GM18507 (cell line): ENCODE results near the gene TBCCD1.
"Not testable (repeated sequence)": the region's sequence is repeated elsewhere in the genome, so short reads cannot be mapped to it uniquely, and the experiment has no call there.

ENCODE experiments used
- DNase-seq: peaks from one replicate; pipeline ENCODE4 v3.0.0; 2011; ENCODE audit warnings: low read depth; ENCODE audit not compliant: insufficient read length; ENCODE audit errors: extremely low spot score
- FAIRE-seq: peaks from 2 replicates; lab custom pipeline; 2011; peaks lifted over from hg19 to GRCh38; lab: Jason Lieb, UNC

Gene TBCCD1

DNA sequence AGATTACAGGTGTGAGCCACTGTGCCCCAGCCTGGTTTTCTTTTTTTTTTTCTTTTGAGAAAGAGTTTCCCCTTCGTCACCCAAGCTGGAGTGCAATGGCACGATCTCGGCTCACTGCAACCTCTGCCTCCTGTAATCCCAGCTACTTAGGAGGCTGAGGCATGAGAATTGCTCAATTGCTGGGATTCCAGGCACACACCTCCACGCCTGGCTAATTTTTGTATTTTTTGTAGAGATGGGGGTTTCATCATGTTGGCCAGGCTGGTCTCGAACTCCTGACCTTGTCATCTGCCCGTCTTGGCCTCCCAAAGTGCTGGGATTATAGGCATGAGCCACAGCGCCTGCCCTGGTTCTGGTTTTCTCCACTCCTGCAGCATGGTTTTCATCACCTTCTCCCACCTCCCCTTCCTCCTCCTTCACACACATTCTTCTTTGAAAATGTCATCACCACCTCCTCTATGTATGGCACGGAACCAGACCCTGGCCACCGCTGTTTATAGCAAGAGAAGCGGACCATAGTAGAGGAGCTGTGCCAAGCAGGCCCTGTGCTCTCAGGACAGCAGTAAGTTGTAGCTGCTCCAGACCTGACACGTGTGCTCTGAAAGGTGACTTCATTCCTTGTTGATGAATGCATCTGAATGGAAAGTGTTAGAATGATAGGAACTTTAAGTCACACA is 31.1 kb upstream of the TBCCD1 start:
- DNase-seq: no peak
- no peak for FAIRE-seq

DNA sequence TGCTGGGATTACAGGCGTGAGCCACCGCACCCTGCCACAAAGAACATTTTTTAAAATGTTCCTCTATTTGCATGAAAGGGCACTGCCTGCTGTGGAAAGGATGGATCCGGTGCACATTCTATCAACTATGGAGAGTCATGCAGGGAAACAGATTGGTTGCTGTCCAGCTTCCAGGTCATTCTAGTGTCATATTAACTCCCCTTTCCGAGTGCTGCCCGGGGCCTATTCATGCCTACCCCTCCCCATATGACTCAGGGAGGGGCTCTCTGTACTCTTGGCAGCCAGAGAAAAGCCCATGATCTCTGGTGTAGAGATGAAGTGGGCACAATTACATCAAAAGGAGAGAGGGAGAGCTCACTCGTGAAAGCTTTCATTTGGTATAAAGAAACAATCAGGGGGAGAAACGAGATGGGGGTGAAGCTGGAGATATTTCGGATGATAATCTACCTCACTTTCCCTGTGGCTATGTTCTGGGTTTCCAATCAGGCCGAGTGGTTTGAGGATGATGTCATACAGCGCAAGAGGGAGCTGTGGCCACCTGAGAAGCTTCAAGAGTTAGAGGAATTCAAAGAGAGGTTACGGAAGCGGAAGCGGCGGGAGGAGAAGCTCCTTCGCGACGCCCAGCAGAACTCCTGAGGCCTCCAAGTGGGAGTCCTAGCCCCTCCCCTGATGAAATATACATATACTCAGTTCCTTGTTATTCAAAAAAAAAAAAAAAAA is 29.6 kb upstream of the TBCCD1 start:
- FAIRE-seq (no peak), DNase-seq (no peak)

DNA sequence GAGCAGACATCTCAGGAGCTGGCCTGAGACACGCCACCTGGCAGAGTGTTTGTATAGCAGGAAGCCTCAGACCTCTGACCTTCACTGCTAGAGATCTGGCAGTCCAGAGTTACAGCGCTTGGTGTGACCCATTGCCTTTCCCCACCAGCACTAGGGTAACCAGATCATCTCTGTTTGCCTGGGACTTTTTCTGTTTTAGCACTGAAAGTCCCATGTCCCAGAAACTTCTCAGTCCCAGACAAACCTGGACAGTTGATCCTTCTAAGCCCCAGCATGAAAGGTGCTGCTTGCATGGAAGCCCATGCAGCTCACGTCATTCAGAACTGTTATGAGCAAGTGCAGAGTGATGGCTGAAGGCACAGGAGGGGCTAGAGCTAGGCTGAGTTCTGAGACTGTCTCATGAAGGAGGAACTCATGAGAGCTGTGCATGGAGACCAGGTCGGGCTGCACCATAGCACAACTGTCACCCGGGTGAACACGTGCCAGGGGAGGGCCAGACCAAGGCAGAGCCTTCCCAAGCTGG is 27.5 kb upstream of the TBCCD1 start:
- DNase-seq: no peak

DNA sequence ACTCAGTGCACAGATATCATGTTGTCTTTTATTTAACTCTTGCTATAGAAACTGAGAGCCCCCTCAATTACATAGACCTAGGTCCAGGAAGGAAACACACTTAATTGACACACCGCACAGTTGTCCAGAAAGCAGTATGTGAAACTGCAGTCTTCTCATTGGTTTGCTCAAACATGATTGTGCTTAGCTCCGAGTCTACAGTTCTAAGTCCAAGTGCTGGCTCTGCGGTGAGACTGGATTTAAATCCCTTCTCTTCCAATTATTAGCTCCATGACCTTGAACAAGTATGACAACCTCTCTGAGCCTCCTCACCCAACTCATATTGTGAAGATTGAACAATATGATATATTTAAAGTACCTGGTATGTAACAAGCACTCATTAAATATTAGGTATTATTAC is 26.7 kb upstream of the TBCCD1 start:
- FAIRE-seq (no peak), DNase-seq (no peak)

More for the DNA sequence above, 27.5 kb upstream of the TBCCD1 start:
- no peak for FAIRE-seq

DNA sequence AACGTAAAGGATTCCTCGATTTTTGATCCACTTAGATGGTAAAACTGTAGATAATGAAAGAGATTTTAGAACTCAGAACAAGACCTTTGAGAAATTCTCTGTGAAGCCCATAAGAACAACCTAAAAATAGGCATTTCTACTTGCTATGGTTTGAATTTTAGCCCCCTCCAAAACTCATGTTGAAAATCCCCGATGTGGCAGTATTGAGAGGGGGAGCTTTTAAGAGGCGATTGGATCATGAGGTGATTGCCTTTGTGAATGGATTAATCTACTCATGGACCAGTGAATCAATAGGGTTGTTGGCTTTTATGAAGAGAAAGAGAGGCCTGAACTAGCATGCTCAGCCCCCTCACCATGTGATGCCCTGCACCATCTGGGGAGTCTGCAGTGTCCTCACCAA is 25.5 kb upstream of the TBCCD1 start:
- FAIRE-seq (no peak), DNase-seq (no peak)

DNA sequence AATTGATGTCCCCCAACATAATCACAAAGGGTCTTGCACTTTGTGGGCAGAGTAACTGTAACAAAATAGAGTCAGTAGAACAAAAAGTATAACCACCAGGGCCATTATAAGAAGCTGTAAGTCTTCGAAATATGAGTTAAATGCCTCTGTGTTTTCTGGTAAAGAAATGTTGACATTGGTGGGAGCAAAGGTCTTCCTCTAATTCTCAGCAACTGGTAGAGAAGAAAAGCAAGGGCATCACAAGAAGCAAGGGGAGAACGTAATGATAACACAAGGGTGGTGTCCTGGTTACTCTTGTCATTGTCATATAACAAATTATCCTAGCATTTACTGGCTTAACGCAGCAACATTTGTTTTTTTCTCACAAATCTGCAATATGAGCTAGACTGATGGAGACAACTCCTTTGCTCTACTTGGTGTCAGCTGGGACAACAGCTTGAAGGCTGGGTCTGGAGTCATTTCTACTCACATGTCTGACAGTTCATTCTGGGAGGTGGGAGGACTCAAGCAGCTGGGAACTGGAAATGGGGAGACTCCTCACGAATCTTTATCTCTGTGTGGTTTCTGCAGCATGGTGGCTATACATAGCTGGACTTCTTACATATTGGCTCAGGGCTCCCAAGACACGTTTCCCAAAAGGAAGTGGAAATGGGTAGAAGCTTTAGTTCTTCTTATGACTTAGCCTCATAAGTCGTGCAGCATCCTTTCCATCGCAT is 23.6 kb upstream of the TBCCD1 start:
- no peak for FAIRE-seq
- no peak for DNase-seq

DNA sequence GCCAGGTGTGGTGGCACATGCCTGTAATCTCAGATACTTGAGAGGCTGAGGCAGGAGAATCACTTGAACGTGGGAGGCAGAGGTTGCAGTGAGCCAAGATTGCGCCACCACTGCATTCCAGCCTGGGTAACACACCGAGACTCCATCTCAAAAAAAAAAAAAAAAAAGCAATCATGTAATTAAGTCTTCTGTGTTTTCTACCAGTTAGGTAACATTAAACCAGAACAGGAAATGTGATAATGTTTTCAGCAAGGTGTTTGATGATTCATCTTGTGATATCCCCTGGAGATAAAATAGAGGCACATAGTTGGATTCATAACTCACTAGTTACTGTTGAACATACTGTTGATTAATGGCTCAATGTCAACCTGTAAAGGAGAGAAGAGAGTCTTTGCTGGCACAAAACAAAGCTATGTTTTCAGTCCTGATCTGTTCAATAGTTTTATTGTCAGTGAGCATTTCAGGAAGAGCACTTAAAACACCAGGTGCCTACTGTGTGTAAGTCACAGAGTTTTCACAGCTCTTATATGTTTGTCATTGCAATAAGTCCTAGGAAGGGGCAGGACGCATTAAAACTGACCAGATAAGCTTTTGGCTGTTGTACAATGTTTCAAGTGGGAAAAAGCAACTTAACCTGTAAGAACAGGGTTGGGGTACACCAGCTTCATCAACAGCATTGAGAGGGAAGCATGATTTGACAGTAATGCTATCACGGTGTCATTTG is 22.9 kb upstream of the TBCCD1 start:
- FAIRE-seq: no peak
- DNase-seq: no peak

DNA sequence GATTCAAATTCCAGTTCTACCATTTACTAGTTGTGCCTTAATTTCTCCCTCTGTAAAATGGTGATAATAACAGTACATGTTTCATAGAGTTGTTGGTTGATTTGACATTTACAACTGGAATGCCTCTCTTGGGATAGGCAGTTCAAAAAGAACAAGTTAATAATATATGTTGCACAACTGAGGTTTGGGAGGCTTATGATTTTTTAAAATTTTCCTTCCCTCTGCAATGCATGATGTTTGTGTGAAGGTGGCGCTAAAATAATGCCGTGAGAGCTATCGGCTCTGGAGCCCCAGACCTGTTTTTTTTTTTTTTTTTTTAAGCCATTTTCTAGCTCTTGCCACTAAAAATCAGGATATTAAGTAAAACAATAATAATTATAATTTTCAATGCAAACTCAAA is 22.0 kb upstream of the TBCCD1 start:
- FAIRE-seq (no peak), DNase-seq (no peak)

DNA sequence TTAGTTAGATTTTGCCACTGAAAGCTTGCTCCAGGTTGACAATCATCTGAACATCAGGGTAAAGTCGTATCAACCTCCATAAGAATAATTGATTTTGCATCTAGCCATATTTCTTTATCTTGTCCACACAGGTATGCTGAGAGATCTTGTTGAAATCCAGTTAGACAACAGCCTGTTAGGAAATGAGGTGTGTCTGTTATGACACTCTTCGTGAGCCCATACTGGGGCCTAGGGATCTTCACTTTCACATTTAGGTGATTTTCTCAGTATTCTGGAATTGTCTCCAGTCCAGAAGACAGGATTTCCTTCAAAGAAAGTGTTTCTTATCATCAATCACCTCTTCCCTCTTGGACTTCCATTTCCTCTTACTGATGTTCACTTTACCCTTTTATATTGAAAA is 21.5 kb upstream of the TBCCD1 start:
- DNase-seq: no peak
- FAIRE-seq: no peak

DNA sequence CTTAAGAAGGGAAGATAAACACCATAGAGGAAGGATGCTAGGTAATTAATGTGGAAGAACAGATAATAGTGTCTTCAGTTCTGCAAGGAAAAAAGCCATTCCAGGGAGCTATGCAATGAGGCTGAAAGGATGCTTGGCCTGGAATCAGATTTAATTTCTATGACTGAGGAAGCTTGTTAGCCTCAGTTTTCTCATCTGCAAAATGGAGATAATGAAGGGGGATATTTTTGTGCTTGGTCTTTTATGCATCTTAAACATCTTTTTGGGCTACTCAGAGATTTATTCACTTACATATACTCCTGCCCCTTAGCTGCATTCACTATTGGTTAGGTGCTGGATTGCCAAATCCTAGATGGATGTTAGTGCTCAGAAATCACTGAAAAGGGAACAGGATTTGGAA is 20.0 kb upstream of the TBCCD1 start:
- FAIRE-seq: no peak

DNA sequence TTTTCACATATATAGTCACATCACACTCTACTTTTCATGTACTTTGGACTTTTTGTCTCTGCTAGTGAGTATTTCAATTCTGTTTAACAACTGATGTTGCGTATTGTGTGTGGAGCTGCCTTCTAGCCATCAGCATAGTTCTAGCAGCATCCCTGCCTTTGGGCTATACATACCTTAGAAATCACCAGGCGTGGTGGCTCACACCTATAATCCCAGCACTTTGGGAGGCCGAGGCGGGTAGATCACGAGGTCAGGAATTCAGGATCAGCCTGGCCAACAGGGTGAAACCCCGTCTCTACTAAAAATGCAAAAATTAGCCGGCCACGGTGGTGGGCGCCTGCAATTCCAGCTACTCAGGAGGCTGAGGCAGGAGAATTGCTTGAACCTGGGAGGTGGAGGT is 19.1 kb upstream of the TBCCD1 start:
- DNase-seq, FAIRE-seq: not testable (repeated sequence)

More for the DNA sequence above, 20.0 kb upstream of the TBCCD1 start:
- no peak for DNase-seq

DNA sequence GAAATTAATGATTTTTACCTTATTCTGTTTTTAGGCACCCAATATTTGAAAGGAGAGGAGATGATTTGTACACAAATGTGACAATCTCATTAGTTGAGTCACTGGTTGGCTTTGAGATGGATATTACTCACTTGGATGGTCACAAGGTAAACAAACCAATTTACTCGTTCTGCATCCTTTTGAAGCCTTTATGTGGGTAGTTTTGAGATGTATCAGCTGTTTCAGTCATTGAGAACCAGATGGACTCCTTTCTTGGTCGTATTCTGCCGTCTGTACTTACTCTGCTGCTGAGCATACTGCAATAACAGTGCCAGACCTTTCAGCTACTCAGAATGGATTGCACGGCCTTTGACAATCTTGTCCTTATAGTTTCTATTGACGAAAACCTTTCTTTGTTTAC is 16.7 kb upstream of the TBCCD1 start:
- DNase-seq: no peak
- no peak for FAIRE-seq

DNA sequence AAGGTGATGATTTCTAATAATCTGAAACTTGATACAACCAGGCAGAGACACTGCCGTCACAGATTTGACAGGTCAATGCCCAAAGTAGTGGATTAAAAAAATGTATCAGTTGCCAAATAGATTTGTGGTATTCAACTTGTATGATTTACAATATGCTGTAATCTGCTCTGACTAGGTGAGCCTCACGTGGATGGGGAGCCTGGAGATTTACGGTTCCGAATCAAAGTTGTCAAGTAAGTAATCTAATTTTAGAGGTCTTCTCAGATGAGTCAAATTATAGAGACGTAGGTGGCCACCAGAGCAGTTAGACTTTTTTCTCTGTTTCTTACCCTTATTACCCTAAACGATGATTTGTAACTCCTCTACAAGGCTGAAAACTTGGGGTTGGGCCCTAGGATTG is 15.4 kb upstream of the TBCCD1 start:
- DNase-seq: no peak
- no peak for FAIRE-seq

DNA sequence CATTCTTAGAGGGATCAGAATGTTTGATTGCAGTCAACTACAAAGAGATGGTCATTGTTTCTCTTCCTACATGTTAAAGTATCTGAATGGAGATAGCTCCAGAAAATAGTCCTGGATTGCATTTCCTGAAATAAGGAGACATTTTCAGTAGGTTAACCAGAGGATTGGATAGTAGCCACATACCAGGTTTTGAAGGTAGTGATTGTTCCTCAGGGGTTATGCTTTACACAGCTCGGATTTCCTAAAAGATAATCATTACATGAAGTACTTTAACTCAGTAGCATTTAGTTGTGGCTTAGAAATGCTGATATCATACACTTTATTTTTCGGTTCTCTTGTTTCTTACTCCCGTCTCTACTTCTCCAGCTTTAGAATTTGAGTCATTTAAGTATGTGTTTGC is 13.6 kb upstream of the TBCCD1 start:
- DNase-seq (no peak), FAIRE-seq (no peak)

DNA sequence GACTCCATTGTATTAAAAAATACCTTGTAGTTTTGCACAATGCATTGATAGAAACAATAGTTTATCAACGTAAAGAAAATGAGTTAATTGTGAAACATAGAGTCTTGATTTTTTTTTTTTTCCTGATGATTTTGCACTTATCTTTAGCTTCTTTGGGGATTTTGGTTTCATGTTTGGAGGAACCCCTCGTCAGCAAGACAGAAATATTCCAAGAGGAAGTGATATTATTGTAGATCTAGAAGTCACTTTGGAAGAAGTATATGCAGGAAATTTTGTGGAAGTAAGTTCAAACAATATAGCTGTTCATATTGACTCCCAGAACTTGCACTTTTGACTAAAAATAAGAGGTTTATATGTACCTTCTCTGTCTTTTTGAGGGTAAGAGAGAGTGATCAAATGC is 10.4 kb upstream of the TBCCD1 start:
- no peak for DNase-seq
- no peak for FAIRE-seq

DNA sequence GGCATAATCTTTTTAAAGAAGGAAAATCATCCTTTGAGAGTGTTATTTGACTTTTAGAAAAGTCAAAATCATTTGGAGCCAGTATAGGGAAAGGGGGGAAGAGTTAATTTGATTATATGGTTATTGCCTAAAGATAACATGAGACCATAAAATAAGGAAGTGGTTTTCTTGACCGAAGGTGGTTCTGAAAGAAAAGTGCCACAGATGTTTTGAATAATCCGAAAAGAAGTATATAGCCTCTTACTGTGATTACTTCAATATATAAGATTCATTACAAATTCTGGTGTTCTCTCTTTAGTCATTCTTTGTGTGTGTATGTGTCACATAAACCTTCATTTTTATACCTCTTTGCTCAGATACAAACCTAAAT is 4.5 kb upstream of the TBCCD1 start:
- DNase-seq (no peak), FAIRE-seq (no peak)

DNA sequence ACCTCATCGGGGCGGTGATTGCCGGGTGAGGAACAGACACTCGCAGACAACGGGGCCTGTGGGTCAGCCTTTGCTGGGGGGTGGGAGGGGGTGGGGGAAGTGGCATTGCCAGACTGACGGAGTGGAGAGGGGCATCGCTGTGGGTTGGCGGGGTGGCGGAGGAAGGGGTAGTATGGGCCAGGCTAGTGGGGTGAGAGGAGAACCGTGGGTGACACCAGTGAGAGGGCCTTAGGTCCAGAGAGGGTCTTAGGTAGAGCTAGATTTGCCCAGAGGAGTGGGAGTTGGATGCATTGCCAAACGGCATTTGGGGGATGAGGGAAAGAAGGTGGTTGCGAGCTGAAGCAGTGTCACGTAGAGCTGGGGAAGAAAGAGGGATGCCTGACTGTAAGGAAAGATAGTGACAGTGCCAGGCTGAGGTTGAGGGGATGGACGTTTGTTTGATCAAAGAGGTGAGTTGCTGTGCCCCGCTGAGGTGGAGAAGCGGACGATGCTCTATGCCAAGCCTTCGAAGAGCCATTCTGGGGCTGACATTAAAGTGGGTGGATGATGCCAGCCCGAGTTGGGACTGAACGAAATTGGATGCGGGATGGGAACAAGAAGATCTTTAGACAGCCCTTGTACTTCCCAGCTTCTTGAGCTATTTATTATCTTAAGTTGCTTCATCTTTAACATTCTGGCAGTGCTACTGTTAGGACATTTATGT is 4.0 kb upstream of the TBCCD1 start:
- no peak for FAIRE-seq
- DNase-seq: peak; percentile 12

DNA sequence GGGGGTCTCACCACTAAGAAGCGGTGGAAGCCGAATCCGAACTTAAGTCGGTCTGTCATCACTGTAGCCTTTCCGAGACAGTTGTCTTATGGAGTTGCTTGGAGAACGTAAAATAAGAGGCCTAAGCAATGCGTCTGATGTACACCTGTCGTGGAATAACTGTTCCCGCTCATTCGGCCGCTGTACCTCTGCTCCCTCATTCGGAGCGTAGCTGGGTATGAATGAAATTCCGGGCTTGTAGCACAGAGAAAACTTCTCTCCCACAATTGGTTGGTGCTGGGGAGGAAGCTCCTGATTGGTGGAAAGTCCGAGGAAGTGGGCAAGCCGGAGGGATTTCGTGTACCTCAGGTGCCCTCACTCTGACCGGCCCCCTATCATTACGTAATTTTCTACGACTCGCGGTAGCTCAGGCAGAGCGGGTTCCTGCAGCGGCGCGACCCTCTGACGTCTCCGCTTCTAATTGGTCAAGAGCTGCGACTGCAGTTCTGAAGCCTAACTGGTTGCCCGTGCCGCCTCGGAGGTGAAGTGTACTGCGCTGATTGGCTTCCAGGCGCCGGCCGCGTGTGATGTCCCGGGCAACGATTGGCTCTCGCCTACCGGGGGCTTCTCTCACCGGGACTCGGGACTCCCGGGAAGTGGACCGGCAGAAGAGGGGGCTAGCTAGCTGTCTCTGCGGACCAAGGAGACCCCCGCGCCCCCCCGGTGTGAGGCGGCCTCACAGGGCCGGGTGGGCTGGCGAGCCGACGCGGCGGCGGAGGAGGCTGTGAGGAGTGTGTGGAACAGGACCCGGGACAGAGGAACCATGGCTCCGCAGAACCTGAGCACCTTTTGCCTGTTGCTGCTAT is 3.2 kb upstream of the TBCCD1 start, which contains the start of gene DNAJB11:
DNAJB11 (plus strand) TSS at position 625 of the 845 bp plus-strand sequence; CDS start at position 803, 178 bp downstream.
- FAIRE-seq (peak; percentile 99), DNase-seq (peak; percentile 89)

DNA sequence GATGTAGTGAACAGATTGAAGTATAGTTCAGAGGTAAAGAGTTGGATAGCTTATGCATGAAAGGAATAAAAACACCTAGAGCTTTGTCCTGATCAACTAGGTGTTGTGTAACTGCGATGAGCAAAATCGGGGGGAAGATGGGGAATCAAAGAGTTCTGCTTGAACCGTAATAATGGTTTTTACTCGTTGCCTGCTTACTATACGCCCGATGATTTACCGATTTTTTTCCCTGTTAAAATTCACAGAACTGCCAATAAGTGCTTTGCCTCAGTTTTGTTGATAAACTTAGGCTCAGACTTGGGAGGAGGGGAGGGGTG is 2.6 kb upstream of the TBCCD1 start:
- FAIRE-seq (no peak), DNase-seq (no peak)
